HCT116 (cell line): ENCODE measurements around the gene MECP2. TPM values are rescaled to one million over a fixed set of nuclear protein-coding genes. Genes with fewer than 3 reads are reported as not detected.

Experiments
- ATAC-seq: fragments of 200-7000 bp; cut with Tn5 transposase; 2 replicates; pipeline ENCODE4 v1.9.1; 2020; ENCODE audit warnings: mild to moderate bottlenecking, moderate library complexity
- BruUV-seq: library from RNA; stranded (reverse); fragments of 400-500 nt; replicated peaks from 2 replicates; lab custom pipeline; 2021; lab: Mats Ljungman, UMichigan
- CTCF ChIA-PET: fragments of 300-600 bp; sonication (Branson Sonifier 250); formaldehyde crosslinking; loops from one replicate; lab custom pipeline; 2021; ENCODE audit warnings: antibody characterized with exemption; lab: Charles Lee
- POLR2A ChIA-PET: fragments of 300-600, 350-600 bp; sonication (Branson Sonifier 250); formaldehyde crosslinking; loops from one replicate; lab custom pipeline; 2021; ENCODE audit warnings: antibody characterized with exemption; lab: Charles Lee
- RAD21 ChIA-PET, 2 experiments: fragments of 300-600 bp; sonication (Branson Sonifier 250); formaldehyde crosslinking; loops; one replicate each; lab custom pipeline; 2023; ENCODE audit warnings: low total read pairs in 2 of 2; ENCODE audit not compliant: uncharacterized antibody in 2 of 2, unreplicated experiment in 2 of 2, low non-redundant PET in 1 of 2; lab: Charles Lee
- DNase-seq: peaks from one replicate; pipeline ENCODE4 v3.0.0-alpha.2; 2010; ENCODE audit warnings: low read depth, low spot score
- H2AFZ ChIP-seq: fragments of 200-600 bp; shearing (Covaris generic), sonication (generic); 2 replicates; pipeline ENCODE4 v1.6.1; 2017; ENCODE audit warnings: low read depth, mixed run types, mixed read lengths, antibody characterized with exemption, low read length; ENCODE audit not compliant: poor library complexity, severe bottlenecking
- H3K27ac ChIP-seq: 2 replicates; pipeline ENCODE4 v1.5.1; 2012; ENCODE audit warnings: low read depth, low read length
- H3K27me3 ChIP-seq: fragments of 200-600 bp; sonication (generic); 2 replicates; pipeline ENCODE4 v1.6.1; 2016; ENCODE audit warnings: mixed run types, low read length, mixed read lengths; ENCODE audit not compliant: insufficient read depth
- H3K36me3 ChIP-seq, 2 experiments: fragments of 200-500 bp in 1 of 2; fragments of 200-600 bp in 1 of 2; sonication (Bioruptor generic) in 1 of 2; sonication (generic) in 1 of 2; 2 replicates each; pipeline versions ENCODE4 v1.5.1 to v1.6.1; 2014 to 2016; ENCODE audit warnings: low read length in 2 of 2, inconsistent platforms in 1 of 2, mixed read lengths in 1 of 2, mixed run types in 1 of 2; ENCODE audit not compliant: insufficient read depth in 2 of 2, control insufficient read depth in 1 of 2
- H3K4me1 ChIP-seq, 2 experiments: fragments of 200-600 bp in 1 of 2; sonication (generic) in 1 of 2; 2 replicates each; pipeline versions ENCODE4 v1.5.1 to v1.6.1; 2012 to 2017; ENCODE audit warnings: low read length in 2 of 2, inconsistent platforms in 1 of 2, mild to moderate bottlenecking in 1 of 2, mixed read lengths in 1 of 2, mixed run types in 1 of 2, moderate library complexity in 1 of 2; ENCODE audit not compliant: insufficient read depth in 2 of 2, control insufficient read depth in 1 of 2
- H3K4me2 ChIP-seq: fragments of 200-600 bp; sonication (generic); 2 replicates; pipeline ENCODE4 v1.6.1; 2017; ENCODE audit warnings: mixed run types, low read length, mixed read lengths
- H3K4me3 ChIP-seq, 2 experiments: fragments of 200-600 bp in 1 of 2; sonication (generic) in 1 of 2; replicated peaks in 1 of 2; 2 replicates each; pipeline ENCODE4 v1.5.1; 2011 to 2016; ENCODE audit warnings: low read length in 2 of 2, control low read depth in 1 of 2, low read depth in 1 of 2, mild to moderate bottlenecking in 1 of 2, mixed read lengths in 1 of 2, mixed run types in 1 of 2
- H3K79me2 ChIP-seq: fragments of 200-600 bp; sonication (generic); 2 replicates; pipeline ENCODE4 v1.6.1; 2017; ENCODE audit warnings: mild to moderate bottlenecking, mixed run types, low read length, moderate library complexity, mixed read lengths; ENCODE audit not compliant: insufficient read depth
- H3K9ac ChIP-seq: fragments of 200-600 bp; sonication (generic); 2 replicates; pipeline ENCODE4 v1.6.1; 2016; ENCODE audit warnings: low read length, mixed read lengths
- H3K9me2 ChIP-seq: fragments of 200-600 bp; sonication (generic), shearing (Covaris generic); 2 replicates; pipeline ENCODE4 v1.6.1; 2017; ENCODE audit warnings: mixed run types, mild to moderate bottlenecking, moderate library complexity; ENCODE audit not compliant: insufficient read depth
- H3K9me3 ChIP-seq, 2 experiments: fragments of 200-500 bp in 1 of 2; fragments of 200-600 bp in 1 of 2; sonication (Bioruptor generic) in 1 of 2; sonication (generic) in 1 of 2; 2 replicates each; pipeline ENCODE4 v1.6.1; 2014 to 2017; ENCODE audit warnings: low read length in 2 of 2, mixed read lengths in 2 of 2, inconsistent platforms in 1 of 2, low read depth in 1 of 2, mild to moderate bottlenecking in 1 of 2, mixed run types in 1 of 2, moderate library complexity in 1 of 2; ENCODE audit not compliant: control insufficient read depth in 1 of 2, insufficient read depth in 1 of 2
- H4K20me1 ChIP-seq: fragments of 200-600 bp; sonication (generic), shearing (Covaris generic); 2 replicates; pipeline ENCODE4 v1.6.1; 2017; ENCODE audit warnings: mixed run types, mild to moderate bottlenecking, moderate library complexity; ENCODE audit not compliant: insufficient read depth
- ATF3 ChIP-seq: IDR thresholded peaks from 2 replicates; pipeline ENCODE4 v1.6.1; 2012
- CTCF ChIP-seq, 3 experiments: fragments of 200-600 bp in 1 of 3; sonication (generic) in 1 of 3; IDR thresholded peaks in 2 of 3; conservative IDR thresholded peaks in 1 of 3; 2 replicates each; pipeline ENCODE4 v1.5.1; 2012 to 2017; ENCODE audit warnings: low read depth in 2 of 3, low read length in 2 of 3, antibody characterized with exemption in 1 of 3, borderline replicate concordance in 1 of 3, control low read depth in 1 of 3, mild to moderate bottlenecking in 1 of 3, mixed read lengths in 1 of 3, mixed run types in 1 of 3, moderate library complexity in 1 of 3; ENCODE audit not compliant: insufficient read depth in 1 of 3
- ELF1 ChIP-seq: IDR thresholded peaks from 2 replicates; pipeline ENCODE4 v1.6.1; 2012; ENCODE audit warnings: low read depth, borderline replicate concordance
- EZH2 ChIP-seq: fragments of 200-600 bp; sonication (generic); IDR thresholded peaks from 2 replicates; pipeline ENCODE4 v1.6.1; 2017; ENCODE audit warnings: antibody characterized with exemption, mixed run types
- MAX ChIP-seq: IDR thresholded peaks from 2 replicates; pipeline ENCODE4 v1.6.1; 2012
- SRF ChIP-seq: IDR thresholded peaks from 2 replicates; pipeline ENCODE4 v1.6.1; 2012; ENCODE audit warnings: low read depth
- TCF7L2 ChIP-seq: IDR thresholded peaks from 2 replicates; pipeline ENCODE4 v1.7.0; 2011; ENCODE audit warnings: borderline replicate concordance, inconsistent platforms; ENCODE audit not compliant: insufficient read depth, insufficient read length; ENCODE audit errors: extremely low read depth
- YY1 ChIP-seq: IDR thresholded peaks from 2 replicates; pipeline ENCODE4 v1.6.1; 2011; ENCODE audit warnings: low read length, low read depth, moderate library complexity, mild to moderate bottlenecking; ENCODE audit not compliant: insufficient replicate concordance; ENCODE audit errors: extremely low read depth
- ZNF274 ChIP-seq: fragments of 200-500 bp; sonication (Bioruptor generic); IDR thresholded peaks from 2 replicates; pipeline ENCODE4 v1.6.1; 2014; ENCODE audit warnings: mild to moderate bottlenecking, low read depth, low read length, inconsistent platforms
- intact Hi-C: fragments of 100-400 bp; cut with micrococcal nuclease; formaldehyde crosslinking; loops from 2 replicates; pipeline ENCODE4 v1.10.0; 2022
- total RNA-seq: library from RNA; stranded (reverse); gene quantifications from one replicate; pipeline ENCODE4 v1.2.1, GENCODE V29; 2021; ENCODE audit not compliant: unreplicated experiment
- TF ChIP-seq, protein P1 (sequence below): IDR thresholded peaks from 2 replicates; pipeline ENCODE4 v1.6.1; 2012; ENCODE audit warnings: low read depth

Gene MECP2
- total RNA-seq, 1 experiment from 2014 or later, result 32.4 TPM

DNA sequence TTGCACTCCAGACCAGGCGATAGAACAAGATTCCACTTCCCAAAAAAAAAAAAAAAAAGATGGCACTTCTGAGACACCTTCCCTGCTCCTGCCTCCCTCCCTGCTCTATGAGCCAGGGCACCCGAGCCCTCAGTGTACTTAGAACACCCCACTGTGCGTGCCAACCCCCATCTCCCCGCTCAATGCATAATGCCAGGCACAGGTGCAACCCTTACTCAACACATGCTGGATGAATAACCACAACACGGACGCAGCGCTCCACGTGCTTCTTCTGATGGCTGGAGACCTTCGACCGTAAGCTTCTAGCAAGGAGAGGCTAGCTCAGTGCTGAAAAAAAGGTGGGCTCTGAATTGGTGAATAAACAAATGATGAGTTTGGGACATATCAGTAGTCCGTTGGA, 57.9 kb downstream of the MECP2 start (continued):
- no peak for TF ChIP-seq CTCF (IDR thresholded peaks at IDR 0.05 in 2 of 3, conservative IDR thresholded peaks at IDR 0.05 in 1 of 3; ENCODE audit: borderline replicate concordance in 1 of 3, insufficient read depth in 1 of 3, low read depth in 2 of 3, low read length in 2 of 3)
- no peak for TF ChIP-seq MAX
- TF ChIP-seq EZH2, result no peak

DNA sequence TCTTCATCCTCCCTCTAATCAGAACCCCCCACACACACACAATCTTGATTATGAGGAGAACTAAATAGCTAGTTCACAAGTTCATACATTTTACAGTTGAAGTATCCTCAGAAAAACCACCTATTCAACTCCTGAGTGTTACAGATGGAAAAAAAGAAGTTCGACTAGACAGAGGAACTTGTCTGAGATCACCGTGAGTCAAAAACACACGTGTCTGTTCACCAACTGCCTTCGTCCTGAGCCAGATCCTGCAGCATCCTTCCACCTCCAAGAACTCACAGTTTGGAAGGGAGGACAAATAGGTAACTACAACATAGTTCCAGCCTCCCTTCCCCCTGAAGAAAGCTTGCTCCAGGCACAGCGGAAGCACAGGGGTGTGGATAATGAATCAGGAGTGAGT, 58.9 kb downstream of the MECP2 start:
- ChIA-PET CTCF (no interaction called here), POLR2A (no interaction called here), RAD21 (no interaction called here)
- H3K9me3 ChIP-seq, result no peaks in the 10 kb centered on the region
- no peak overlapping the region for H3K4me3 ChIP-seq
- no peak overlapping the region for H3K4me2 ChIP-seq
- H3K4me1 ChIP-seq, result no peaks in the 10 kb centered on the region
- ATAC-seq (no peak), DNase-seq (no peak)
- no peaks in the 10 kb centered on the region for H4K20me1 ChIP-seq
- no peaks in the 10 kb centered on the region for H3K9me2 ChIP-seq
- H3K27me3 ChIP-seq, result no peaks in the 10 kb centered on the region
- TF ChIP-seq CTCF (IDR thresholded peaks at IDR 0.05 in 2 of 3, conservative IDR thresholded peaks at IDR 0.05 in 1 of 3; ENCODE audit: borderline replicate concordance in 1 of 3, insufficient read depth in 1 of 3, low read depth in 2 of 3, low read length in 2 of 3) (no peak), ZNF274 (no peak), ATF3 (no peak), TCF7L2 (no peak), YY1 (no peak), SRF (no peak), MAX (no peak), ELF1 (no peak)
- TF ChIP-seq, protein P1, sequence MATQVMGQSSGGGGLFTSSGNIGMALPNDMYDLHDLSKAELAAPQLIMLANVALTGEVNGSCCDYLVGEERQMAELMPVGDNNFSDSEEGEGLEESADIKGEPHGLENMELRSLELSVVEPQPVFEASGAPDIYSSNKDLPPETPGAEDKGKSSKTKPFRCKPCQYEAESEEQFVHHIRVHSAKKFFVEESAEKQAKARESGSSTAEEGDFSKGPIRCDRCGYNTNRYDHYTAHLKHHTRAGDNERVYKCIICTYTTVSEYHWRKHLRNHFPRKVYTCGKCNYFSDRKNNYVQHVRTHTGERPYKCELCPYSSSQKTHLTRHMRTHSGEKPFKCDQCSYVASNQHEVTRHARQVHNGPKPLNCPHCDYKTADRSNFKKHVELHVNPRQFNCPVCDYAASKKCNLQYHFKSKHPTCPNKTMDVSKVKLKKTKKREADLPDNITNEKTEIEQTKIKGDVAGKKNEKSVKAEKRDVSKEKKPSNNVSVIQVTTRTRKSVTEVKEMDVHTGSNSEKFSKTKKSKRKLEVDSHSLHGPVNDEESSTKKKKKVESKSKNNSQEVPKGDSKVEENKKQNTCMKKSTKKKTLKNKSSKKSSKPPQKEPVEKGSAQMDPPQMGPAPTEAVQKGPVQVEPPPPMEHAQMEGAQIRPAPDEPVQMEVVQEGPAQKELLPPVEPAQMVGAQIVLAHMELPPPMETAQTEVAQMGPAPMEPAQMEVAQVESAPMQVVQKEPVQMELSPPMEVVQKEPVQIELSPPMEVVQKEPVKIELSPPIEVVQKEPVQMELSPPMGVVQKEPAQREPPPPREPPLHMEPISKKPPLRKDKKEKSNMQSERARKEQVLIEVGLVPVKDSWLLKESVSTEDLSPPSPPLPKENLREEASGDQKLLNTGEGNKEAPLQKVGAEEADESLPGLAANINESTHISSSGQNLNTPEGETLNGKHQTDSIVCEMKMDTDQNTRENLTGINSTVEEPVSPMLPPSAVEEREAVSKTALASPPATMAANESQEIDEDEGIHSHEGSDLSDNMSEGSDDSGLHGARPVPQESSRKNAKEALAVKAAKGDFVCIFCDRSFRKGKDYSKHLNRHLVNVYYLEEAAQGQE, result no peak
- no peaks in the 10 kb centered on the region; a peak in 1 of 4 replicates for H3K36me3 ChIP-seq
- peaks cover 21% of the 10 kb centered on the region for H3K79me2 ChIP-seq
- no peak overlapping the region for H2AFZ ChIP-seq
- H3K9ac ChIP-seq, result no peak overlapping the region
- H3K27ac ChIP-seq, result no peak overlapping the region
- intact Hi-C loops, result no loop called here
- no TSS peak for BruUV-seq
